C4-2B (cell line): ENCODE results near the gene CDHR2.

Experiments
- ZFX ChIP-seq: fragments of 450-650 bp; IDR thresholded peaks from 2 replicates; pipeline ENCODE4 v1.6.1; 2017
- TF ChIP-seq, protein P1 (sequence below): fragments of 450-650 bp; conservative IDR thresholded peaks from 2 replicates; pipeline ENCODE4 v1.5.1; 2017; ENCODE audit warnings: mild to moderate bottlenecking

GRCh38 chr5:176619569-176620332, 70.6 kb downstream of the CDHR2 start:
- TF ChIP-seq ZFX, result no peak
- TF ChIP-seq, protein P1, sequence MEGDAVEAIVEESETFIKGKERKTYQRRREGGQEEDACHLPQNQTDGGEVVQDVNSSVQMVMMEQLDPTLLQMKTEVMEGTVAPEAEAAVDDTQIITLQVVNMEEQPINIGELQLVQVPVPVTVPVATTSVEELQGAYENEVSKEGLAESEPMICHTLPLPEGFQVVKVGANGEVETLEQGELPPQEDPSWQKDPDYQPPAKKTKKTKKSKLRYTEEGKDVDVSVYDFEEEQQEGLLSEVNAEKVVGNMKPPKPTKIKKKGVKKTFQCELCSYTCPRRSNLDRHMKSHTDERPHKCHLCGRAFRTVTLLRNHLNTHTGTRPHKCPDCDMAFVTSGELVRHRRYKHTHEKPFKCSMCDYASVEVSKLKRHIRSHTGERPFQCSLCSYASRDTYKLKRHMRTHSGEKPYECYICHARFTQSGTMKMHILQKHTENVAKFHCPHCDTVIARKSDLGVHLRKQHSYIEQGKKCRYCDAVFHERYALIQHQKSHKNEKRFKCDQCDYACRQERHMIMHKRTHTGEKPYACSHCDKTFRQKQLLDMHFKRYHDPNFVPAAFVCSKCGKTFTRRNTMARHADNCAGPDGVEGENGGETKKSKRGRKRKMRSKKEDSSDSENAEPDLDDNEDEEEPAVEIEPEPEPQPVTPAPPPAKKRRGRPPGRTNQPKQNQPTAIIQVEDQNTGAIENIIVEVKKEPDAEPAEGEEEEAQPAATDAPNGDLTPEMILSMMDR, result no peak
